Transverse colon (tissue), 3 donors: ENCODE data around the gene CSTA.

Experiments
- CTCF ChIP-seq, 5 experiments: fragments of 200-600 bp in 3 of 5; fragments of 450-650 bp in 2 of 5; sonication (generic) in 3 of 5; IDR thresholded peaks; 1 replicate in 2 of 5; 2 replicates in 3 of 5; pipeline ENCODE4 v1.5.1; 2016 to 2017; ENCODE audit warnings: antibody characterized with exemption in 5 of 5, inconsistent platforms in 3 of 5, mild to moderate bottlenecking in 2 of 5, moderate library complexity in 1 of 5
- EP300 ChIP-seq: sonication (generic); formaldehyde crosslinking; IDR thresholded peaks from one replicate; pipeline ENCODE4 v1.6.1; 2017; ENCODE audit warnings: antibody characterized with exemption, low read depth

- no peak for TF ChIP-seq CTCF (IDR thresholded peaks at IDR 0.05)
- TF ChIP-seq EP300, result no peak
Observed at GRCh38 chr3:122389197-122389596, 64.1 kb downstream of the CSTA start.
